ENCODE data around the gene MYOCD. TPM values are rescaled to one million over a fixed set of nuclear protein-coding genes. Genes with fewer than 3 reads are reported as not detected.

MYOCD gene
- total and polyA plus RNA-seq, 2 of the 13 experiments (the other 11 are each of a cell fraction or from before 2014, with no cell fraction given): not detected

GRCh38 chr17:12743046-12743445 is 77.4 kb downstream of the MYOCD start:
- Histone ChIP-seq H3K36me3 (replicated peaks in 1 of 2; ENCODE audit: control insufficient read depth in 1 of 2, insufficient read depth in 2 of 2, low read length in 2 of 2) (no peaks in the 10 kb centered on the region), H3K4me3 (replicated peaks in 1 of 3; ENCODE audit: insufficient read depth in 1 of 3, low read depth in 2 of 3, low read length in 3 of 3) (no peak overlapping the region), H3K27me3 (ENCODE audit: control insufficient read depth in 1 of 2, insufficient read depth in 2 of 2, low read length in 2 of 2) (peaks cover 2 to 7% of the 10 kb centered on the region in 2 experiments; a peak in 2 of 5 replicates), H3K4me2 (ENCODE audit: low read depth, low read length) (no peak overlapping the region), H3K9ac (ENCODE audit: insufficient read depth, low read depth, low read length) (no peak overlapping the region), H2AFZ (ENCODE audit: low read length) (no peak overlapping the region), H3K9me3 (ENCODE audit: low read length) (no peaks in the 10 kb centered on the region), H3K79me2 (ENCODE audit: insufficient read depth, low read length) (no peaks in the 10 kb centered on the region), H3K4me1 (ENCODE audit: insufficient read depth, low read length) (no peaks in the 10 kb centered on the region), H3K27ac (ENCODE audit: extremely low read length, insufficient read depth, low read length) (no peak overlapping the region), H4K20me1 (ENCODE audit: insufficient read depth, low read length) (no peaks in the 10 kb centered on the region)
- FAIRE-seq: no peak
- no peak for ATAC-seq
- intact Hi-C loops (cut with micrococcal nuclease; ENCODE audit: unreplicated experiment): no loop called here
- BruUV-seq (replicated peaks): no TSS peak
- in situ Hi-C loops (cut with HindIII; ENCODE audit: extremely low pct_ligation_motif_present, low pct_unique_long_range_greater_than_20kb): no loop called here
- no peak for DNase-seq (ENCODE audit: low spot score)
- CTCF ChIA-PET (ENCODE audit: low intra/inter-chr PET ratio, low total read pairs): interaction anchor here (1.3 to 2.2 kb wide), 3 partner anchors 197 to 562 kb away, joined by 3 to 14 read pairs (median 10); no protein-coding TSS in a partner anchor
- WGBS (ENCODE audit: low lambda C conversion rate): 33% methylated on average over 3 of the region's 3 CpGs
- POLR2A ChIA-PET: no interaction called here
- TF ChIP-seq ZBTB25 (CRISPR knock-in tag; IDR thresholded peaks at IDR 0.05): no peak
- TF ChIP-seq, protein P1, sequence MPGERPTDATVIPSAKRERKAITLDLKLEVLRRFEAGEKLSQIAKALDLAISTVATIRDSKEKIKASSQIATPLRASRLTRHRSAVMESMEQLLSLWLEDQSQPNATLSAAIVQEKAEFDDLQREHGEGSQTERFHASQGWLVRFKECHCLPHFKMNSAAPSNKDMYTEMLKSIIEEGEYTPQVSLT (CRISPR knock-in tag; IDR thresholded peaks at IDR 0.05; ENCODE audit: borderline replicate concordance, low read depth): no peak
- TF ChIP-seq CREM (IDR thresholded peaks at IDR 0.05): no peak
- no peak for TF ChIP-seq CREM (CRISPR knock-in tag; IDR thresholded peaks at IDR 0.05)
- no peak for TF ChIP-seq HNRNPL (IDR thresholded peaks at IDR 0.05; ENCODE audit: low read depth, low read length)
- no peak for TF ChIP-seq HHEX (CRISPR knock-in tag; IDR thresholded peaks at IDR 0.05)
- no peak for TF ChIP-seq IRF2 (CRISPR knock-in tag; IDR thresholded peaks at IDR 0.05)
- no peak for TF ChIP-seq HIC2 (CRISPR knock-in tag; IDR thresholded peaks at IDR 0.05; ENCODE audit: low read depth)
- no peak for TF ChIP-seq ZNF891 (CRISPR knock-in tag; IDR thresholded peaks at IDR 0.05)
- TF ChIP-seq EP300 (IDR thresholded peaks at IDR 0.05; ENCODE audit: low read depth in 2 of 2, low read length in 2 of 2): no peak
- no peak for TF ChIP-seq EP300 (CRISPR knock-in tag; IDR thresholded peaks at IDR 0.05; ENCODE audit: borderline replicate concordance)
- no peak for TF ChIP-seq TCF7L2 (IDR thresholded peaks at IDR 0.05; ENCODE audit: low read depth, low read length)
- TF ChIP-seq, protein P2, sequence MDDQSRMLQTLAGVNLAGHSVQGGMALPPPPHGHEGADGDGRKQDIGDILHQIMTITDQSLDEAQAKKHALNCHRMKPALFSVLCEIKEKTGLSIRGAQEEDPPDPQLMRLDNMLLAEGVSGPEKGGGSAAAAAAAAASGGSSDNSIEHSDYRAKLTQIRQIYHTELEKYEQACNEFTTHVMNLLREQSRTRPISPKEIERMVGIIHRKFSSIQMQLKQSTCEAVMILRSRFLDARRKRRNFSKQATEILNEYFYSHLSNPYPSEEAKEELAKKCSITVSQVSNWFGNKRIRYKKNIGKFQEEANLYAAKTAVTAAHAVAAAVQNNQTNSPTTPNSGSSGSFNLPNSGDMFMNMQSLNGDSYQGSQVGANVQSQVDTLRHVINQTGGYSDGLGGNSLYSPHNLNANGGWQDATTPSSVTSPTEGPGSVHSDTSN (CRISPR knock-in tag; IDR thresholded peaks at IDR 0.05; ENCODE audit: borderline replicate concordance): no peak
- TF ChIP-seq NRL (CRISPR knock-in tag; IDR thresholded peaks at IDR 0.05; ENCODE audit: borderline replicate concordance): no peak
- TF ChIP-seq CEBPG (CRISPR knock-in tag; IDR thresholded peaks at IDR 0.05): no peak
- no peak for TF ChIP-seq IKZF5 (CRISPR knock-in tag; IDR thresholded peaks at IDR 0.05)
- no peak for TF ChIP-seq PREB (CRISPR knock-in tag; IDR thresholded peaks at IDR 0.05)
- TF ChIP-seq TBX3 (IDR thresholded peaks at IDR 0.05; ENCODE audit: borderline replicate concordance): no peak
- TF ChIP-seq NKX3-1 (CRISPR knock-in tag; IDR thresholded peaks at IDR 0.05): no peak
- TF ChIP-seq YEATS2 (CRISPR knock-in tag; IDR thresholded peaks at IDR 0.05; ENCODE audit: borderline replicate concordance): no peak
- no peak for TF ChIP-seq SRSF1 (optimal IDR thresholded peaks at IDR 0.05; ENCODE audit: low read depth, low read length)

Measured in HepG2 (cell line).